GM19467 (cell line): Measurements from ENCODE around the gene TNFRSF9.
"Not testable (repeated sequence)": the region's sequence is repeated elsewhere in the genome, so short reads cannot be mapped to it uniquely, and the experiment has no call there.

Experiments used
- ATAC-seq: cut with Tn5 transposase; IDR thresholded peaks from one replicate; pipeline ENCODE4 v1.9.1; 2021; ENCODE audit warnings: mild to moderate bottlenecking, moderate library complexity; ENCODE audit not compliant: unreplicated experiment

TNFRSF9 gene

DNA sequence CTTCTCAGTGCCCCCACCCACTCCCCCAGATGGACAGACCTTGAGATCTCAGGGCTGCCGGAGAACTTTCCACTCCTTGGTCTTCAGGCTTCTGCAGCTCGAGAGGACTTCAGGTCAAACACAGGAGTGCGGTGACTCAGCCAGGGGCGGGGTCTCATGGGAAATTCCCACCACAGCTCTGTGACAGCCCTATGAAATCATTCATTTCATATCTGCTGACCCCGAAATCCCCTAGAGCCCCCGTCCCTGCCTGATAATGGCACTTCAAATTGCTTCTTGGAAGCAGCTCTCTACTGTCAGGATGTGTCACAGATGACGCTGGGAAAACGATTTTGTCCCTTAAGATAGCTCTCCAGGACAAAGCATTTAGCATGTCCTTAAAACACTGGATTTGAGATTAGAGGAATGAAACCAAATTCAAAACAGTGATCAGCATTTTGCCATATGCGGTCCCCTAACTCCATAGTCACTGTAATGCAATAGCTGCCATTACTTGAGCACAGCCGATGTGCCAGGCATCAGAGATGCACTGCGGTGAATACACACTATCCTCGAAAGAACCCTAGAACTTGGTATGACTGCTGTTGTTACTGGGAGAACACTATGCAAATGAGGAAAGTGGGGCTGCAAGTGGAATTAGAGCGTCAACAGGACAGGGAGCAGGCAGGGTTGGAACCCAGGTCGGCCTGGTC is at the start of gene TNFRSF9:
Gene TNFRSF9 (minus strand): TSS at position 95 of the 692 bp plus-strand sequence. CDS start 845 bp downstream, outside the sequence.
- no peak for ATAC-seq

DNA sequence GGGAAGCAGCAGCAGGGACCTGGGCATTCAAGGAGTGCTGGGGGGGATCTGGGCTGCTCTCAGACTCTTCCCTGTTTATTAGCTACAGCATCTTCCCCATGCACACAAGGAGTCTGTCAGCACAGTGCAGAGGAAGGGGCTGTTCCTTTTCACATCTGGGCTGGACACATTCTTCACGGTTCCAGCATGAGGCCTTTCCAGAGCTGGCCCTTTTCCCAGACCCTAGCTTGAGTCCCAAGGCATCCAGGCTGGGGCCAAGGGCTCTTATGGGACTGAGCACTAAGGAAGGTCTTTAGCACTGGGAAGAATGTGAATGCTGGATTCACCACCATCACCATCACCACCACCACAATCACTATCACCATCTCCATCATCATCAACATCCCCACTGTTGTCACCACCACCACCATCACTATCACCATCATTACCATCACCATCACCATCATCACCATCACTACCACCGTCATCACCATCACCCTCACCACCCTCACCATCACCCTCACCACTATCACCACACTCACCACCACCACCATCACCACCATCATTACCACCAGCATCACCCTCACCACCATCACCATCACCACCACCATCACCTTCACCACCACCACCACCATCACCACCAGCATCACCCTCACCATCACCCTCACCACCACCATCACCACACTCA is 49.3 kb upstream of the TNFRSF9 start:
- ATAC-seq, result no peak

DNA sequence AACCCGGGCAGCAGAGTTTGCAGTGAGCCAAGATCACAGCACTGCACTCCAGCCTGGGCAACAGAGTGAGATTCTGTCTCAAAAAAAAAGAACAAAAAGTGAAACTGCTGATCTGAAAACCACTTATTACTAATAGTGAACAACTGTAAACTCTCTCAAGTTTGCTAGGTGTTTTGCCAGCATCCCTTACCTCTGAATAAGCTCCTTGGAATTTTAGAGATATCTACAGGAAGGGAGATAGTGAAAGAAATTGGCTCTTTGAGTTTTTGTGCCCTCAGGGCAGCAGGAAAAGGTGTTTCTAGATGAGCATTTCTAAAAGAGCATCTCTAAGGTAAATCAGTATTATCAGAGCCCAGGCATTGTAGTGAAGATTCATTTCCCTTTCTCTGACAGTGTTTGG is 47.9 kb upstream of the TNFRSF9 start:
- ATAC-seq, result no peak

- ATAC-seq, result no peak
Measured at GRCh38 chr1:7987528-7987927, 46.9 kb upstream of the TNFRSF9 start.

- no peak for ATAC-seq
Measured at GRCh38 chr1:7985851-7986612, 45.4 kb upstream of the TNFRSF9 start.

- ATAC-seq, result no peak
Measured at GRCh38 chr1:7984811-7985210, 44.2 kb upstream of the TNFRSF9 start.

DNA sequence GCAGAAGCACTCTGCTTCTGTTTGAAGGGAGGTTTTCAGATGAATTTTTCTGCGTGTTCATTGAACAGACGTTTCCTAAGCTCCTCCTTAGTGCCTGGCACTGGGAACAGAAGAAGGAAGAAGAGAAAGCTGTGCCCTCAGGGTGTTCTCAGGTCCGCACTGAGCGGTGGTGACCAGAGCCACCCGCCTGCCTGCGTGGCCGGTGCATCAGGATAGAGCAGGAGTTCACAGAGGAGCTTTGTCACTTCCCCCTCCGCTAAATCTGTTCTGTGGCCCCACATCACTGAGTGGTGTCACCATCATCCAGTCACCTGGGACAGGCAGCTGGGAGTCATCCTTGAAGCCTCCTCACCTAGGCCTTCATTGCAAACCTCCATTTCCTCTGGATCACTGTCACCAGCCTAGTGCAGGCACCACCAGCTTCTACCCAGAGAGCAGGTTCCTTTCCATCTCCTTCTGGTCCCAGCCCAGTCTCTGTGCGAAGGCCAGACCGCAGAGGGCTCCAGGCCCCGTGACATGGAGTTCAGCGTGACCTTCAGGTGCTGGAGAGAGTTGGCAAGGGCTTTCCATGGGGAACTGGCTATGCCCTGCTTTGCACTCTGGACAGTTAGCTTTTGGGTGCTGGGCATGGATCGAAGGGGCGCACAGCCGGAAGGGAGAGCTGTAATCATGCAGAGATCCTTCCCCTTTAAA is 42.6 kb upstream of the TNFRSF9 start:
- no peak for ATAC-seq

DNA sequence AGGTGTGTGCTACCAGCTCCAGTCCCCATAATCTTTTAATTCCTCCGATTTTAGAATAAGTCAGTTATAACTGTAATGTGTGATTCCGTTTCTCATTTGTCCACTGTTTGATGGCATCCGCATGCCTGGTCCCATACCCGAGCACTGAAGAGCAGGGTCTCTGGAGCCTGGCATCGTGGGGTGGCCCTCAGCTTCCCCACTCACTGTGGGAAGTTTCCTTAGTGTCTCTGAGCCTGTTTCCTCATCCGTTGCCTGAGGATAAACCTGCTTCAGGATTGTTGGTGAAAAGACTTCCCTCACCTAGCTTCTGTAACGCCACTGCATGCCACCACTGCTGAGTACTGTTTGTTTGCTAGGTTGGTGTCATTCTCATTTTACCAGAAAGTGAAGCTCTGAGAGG is 40.3 kb upstream of the TNFRSF9 start:
- ATAC-seq, result no peak

DNA sequence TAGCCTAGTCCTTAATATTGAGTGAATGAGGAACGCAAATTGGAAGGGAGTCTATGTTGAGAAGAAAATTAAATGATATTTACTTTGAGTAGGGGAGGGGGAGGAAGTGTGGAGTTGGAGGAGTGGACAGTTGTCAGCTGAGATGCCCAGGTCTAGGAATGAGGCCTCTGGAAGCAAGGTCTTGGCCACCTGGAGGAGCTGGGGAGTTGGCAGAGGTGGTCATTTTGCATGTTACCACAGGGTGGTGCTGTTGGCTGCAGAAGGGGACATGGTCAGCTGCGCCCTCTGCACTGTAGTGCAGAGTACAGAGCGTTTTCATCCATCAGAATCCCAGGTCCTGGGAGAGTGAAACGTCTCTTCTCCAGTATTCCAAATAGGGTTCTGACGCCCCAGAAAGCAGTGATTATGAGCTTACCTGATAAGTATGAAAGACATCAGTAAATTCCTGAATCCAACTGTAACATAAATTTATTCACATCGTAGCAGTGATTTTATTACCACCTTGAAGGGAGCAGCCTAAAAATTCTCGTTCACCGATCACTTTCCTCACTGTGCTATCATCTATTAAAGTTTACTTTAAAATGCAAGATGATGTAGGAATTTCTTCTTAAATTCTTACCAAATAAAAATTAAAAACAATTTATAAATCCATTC is 34.7 kb upstream of the TNFRSF9 start:
- ATAC-seq, result no peak

DNA sequence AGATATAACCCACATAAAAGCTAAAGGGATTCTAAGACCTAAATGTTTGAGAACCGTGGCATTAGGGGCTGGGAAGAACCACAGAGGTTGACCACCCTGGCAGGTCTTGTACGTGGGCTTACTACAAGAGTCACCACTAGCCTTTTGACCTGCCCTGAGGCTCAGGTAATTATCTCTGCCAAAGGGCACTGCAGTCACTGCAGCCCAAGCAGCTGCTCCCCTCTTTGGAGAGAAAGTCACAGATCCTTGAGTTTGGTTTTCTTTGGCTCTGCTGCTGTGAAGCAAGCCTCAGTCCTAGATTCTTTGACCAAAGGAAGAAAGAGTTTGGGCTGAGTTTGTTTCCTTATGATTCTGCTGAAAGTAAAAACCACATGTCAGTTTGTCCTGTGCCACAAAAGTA is 32.4 kb upstream of the TNFRSF9 start:
- no peak for ATAC-seq

DNA sequence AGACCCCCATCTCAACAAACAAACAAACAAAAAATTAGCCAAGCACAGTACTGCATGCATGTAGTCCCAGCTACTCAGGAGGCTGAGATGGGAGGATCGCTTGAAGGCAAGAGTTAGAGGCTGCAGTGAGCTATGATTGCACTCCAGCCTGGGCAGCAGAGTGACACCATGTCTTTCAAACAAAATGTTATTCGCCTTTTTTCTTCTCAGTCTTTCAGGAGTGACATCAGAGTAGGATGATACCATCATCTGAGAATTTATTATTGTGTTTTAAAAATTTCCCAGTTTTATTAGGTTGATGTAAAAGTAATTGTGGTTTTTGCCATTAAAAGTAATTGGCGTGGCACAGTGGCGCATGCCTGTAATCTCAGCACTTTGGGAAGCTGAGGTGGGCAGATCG is 31.6 kb upstream of the TNFRSF9 start:
- ATAC-seq, result no peak

GRCh38 chr1:7971024-7971423 is 30.4 kb upstream of the TNFRSF9 start:
- no peak for ATAC-seq

GRCh38 chr1:7970246-7970645 is 29.6 kb upstream of the TNFRSF9 start:
- no peak for ATAC-seq

DNA sequence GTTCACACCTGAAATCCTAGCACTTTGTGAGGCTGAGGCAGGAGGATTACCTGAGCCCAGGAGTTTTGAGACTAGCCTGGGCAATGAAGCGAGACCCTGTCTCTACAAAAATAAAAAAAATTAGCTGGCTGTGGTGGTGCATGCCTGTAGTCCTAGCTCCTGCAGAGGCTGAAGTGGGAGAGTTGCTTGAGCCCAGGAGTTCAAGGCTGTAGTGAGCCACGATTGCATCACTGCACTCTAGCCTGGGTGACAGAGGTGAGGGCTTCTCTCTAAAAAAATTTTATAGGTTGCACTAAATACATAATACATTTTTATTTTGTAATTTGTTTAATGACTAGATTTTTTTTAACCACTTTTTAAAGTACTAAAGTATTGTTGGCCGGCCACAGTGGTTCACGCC is 27.0 kb upstream of the TNFRSF9 start:
- no peak for ATAC-seq

- ATAC-seq, result no peak
Measured at GRCh38 chr1:7967196-7967595, 26.6 kb upstream of the TNFRSF9 start.

DNA sequence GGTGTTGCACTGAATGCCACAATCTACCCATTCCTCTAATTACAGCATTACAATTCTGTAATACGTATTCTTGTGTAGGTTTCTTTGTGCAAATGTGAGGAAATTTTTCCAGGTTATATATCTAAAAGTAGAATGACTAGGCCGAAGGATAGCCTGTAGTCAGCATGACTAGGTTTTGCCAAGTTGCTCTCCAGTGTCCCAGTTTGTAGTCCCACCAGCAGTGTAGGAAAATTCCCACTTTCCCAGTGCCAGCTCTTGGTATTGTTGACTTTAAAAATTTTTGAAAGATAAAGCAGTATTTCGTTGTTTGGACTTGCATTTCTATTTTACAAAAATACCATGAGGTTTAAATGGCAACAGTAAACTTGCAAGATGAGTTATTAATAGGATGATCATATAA is 23.8 kb upstream of the TNFRSF9 start:
- no peak for ATAC-seq

DNA sequence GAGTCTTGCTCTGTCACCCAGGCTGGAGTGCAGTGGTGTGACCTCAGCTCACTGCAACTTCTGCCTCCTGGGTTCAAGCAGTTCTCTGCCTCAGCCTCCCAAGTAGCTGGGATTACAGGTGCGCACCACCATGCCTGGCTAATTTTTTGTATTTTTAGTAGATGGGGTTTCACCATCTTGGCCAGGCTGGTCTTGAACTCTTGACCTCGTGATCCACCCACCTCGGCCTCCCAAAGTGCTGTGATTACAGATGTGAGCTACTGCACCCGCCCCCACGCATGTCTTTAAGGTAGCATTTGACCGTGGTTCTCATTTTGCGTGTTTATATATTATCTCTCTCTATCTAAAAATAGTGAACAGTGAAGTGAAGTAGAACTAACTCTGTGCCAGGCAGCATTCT is 23.2 kb upstream of the TNFRSF9 start:
- ATAC-seq, result not testable (repeated sequence)

- ATAC-seq, result not testable (repeated sequence)
Measured at GRCh38 chr1:7963378-7963730, 22.7 kb upstream of the TNFRSF9 start.

GRCh38 chr1:7962636-7963377 is 22.2 kb upstream of the TNFRSF9 start:
- no peak for ATAC-seq

DNA sequence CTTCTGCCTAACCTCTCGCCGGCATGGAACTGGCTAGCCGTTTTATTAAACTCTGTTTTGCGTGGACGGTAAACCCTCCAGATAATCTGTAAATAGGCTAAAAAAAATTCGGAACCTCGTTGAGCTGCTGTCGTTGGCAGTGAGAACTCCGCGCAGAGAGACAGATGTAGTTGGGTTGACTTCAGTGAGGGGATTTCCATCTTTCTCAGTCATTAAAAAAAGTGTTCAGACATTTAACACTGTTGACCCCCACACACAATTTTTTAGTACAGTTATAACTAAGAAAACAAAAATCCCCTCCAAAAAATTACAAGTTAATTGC is 21.3 kb upstream of the TNFRSF9 start:
- no peak for ATAC-seq
